Measurements from ENCODE around the gene GADD45B.

DNA sequence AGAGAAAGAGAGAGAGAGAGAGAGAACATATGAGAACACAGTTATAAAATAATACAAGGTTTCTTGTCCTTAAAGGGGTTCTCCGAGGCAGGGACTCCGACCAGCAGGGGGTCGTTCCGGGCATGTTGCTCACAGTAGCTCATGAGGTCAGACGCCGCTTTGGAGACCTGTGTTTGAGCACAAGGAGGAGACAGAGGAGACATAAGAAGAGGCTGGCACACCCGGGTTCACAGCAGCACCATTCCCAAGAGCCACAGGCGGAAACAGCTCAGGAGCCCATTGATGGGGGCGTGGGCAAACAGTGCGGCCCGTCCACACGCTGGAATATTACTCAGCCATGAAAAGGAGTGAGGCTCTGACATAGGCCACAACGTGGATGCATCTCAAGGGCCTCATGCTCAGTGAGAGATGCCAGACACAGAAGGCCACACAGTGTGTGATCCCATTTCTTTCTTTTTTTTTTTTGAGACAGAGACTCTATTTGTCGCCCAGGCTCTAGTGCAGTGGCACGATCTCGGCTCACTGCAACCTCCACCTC is 39.1 kb downstream of the GADD45B start:
- TF ChIP-seq CTCF (IDR thresholded peaks at IDR 0.05) (no peak), POLR2A (IDR thresholded peaks at IDR 0.05) (no peak), POLR2AphosphoS5 (IDR thresholded peaks at IDR 0.05) (no peak), EP300 (IDR thresholded peaks at IDR 0.05) (no peak)
